Right lobe of liver (tissue), 4 donors: ENCODE results near the gene SHOC2.

ENCODE experiments used
- CTCF ChIP-seq, 4 donors: fragments of 200-600 bp in 3 of 4; fragments of 450-650 bp in 1 of 4; IDR thresholded peaks; one replicate each; pipeline versions ENCODE4 v1.5.1 to v1.8.0; 2016 to 2022; ENCODE audit warnings: antibody characterized with exemption in 4 of 4, mild to moderate bottlenecking in 2 of 4
- POLR2A ChIP-seq: fragments of 450-650 bp; IDR thresholded peaks from one replicate; pipeline ENCODE4 v1.6.1; 2017; ENCODE audit warnings: antibody characterized with exemption, mild to moderate bottlenecking
- donor health status: DM: no; HTN: no; CAD: no.
- donor health status: DM: no; HTN: no; CAD: no.
- donor health status: DM: no; HTN: yes; CAD: no.

- TF ChIP-seq CTCF (IDR thresholded peaks at IDR 0.05) = no peak
- no peak for TF ChIP-seq POLR2A
Observed at GRCh38 chr10:110932505-110933180, 13.2 kb downstream of the SHOC2 start.
